GM21576 (cell line): Measurements from ENCODE around the gene GGT6.
"Not testable (repeated sequence)": the region's sequence is repeated elsewhere in the genome, so short reads cannot be mapped to it uniquely, and the experiment has no call there.

Experiments
- ATAC-seq: cut with Tn5 transposase; IDR thresholded peaks from one replicate; pipeline ENCODE4 v1.9.1; 2021; ENCODE audit warnings: mild to moderate bottlenecking, moderate library complexity; ENCODE audit not compliant: unreplicated experiment

The GGT6 gene, protein sequence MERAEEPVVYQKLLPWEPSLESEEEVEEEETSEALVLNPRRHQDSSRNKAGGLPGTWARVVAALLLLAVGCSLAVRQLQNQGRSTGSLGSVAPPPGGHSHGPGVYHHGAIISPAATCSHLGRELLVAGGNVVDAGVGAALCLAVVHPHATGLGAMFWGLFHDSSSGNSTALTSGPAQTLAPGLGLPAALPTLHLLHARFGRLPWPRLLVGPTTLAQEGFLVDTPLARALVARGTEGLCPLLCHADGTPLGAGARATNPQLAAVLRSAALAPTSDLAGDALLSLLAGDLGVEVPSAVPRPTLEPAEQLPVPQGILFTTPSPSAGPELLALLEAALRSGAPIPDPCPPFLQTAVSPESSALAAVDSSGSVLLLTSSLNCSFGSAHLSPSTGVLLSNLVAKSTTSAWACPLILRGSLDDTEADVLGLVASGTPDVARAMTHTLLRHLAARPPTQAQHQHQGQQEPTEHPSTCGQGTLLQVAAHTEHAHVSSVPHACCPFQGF

DNA sequence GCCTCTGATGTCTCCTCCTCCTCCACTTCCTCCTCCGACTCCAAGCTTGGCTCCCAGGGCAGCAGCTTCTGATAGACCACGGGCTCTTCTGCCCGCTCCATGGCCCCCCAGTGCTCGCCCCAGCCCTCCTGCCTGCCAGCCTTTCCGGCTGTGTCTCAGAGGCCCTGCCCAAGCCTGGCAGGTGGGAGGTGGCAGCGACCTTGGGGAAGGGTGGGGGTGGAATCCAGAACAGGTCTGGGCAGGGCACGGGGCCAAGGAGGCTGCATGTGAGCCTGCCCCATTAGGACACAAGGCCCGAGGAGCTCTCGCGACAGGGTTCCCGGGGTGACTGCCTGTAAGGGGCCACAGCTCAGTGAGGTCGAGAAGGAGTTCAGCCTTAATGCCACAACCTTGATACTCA is at the start of gene GGT6:
GGT6 (minus strand) TSS at position 157 of the 400 bp plus-strand sequence; CDS start at position 101, 56 bp downstream.
- no peak for ATAC-seq

DNA sequence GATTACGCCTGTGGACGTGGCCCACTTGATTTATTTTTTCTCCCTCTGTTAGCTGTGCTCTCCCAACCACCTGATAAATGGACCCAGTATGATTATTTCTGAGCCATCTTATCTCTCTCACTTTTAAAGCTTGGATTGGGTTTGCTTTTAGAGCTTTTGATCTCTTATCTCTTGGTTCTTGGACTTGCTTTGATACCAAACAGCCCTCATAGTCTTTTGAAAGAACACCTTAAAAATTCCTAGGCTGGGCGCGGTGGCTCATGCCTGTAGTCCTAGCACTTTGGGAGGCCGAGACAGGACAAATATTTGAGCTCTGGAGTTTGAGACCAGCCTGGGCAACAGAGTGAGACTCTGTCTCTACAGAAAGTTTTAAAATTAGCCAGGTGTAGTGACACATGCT is 49.8 kb upstream of the GGT6 start:
- ATAC-seq: no peak

DNA sequence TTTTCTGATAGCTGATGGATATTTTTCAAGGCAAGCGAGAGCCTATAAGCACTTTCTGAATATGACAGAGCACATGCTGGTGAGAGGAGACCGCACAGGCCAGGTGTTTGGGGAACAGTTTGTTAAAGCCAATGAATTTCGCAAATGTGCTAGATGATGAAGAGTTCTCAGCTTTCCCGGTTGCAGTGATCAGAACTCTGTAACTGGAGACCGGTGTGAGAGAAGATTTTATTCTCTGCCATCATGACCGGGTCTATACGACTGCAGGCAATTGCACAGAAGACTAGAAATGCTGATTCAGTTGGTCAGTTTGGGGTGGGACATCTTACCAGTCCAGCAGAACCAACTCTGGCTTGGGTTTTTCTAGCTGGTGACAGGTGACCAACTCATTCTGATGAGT is 49.4 kb upstream of the GGT6 start:
- no peak for ATAC-seq

DNA sequence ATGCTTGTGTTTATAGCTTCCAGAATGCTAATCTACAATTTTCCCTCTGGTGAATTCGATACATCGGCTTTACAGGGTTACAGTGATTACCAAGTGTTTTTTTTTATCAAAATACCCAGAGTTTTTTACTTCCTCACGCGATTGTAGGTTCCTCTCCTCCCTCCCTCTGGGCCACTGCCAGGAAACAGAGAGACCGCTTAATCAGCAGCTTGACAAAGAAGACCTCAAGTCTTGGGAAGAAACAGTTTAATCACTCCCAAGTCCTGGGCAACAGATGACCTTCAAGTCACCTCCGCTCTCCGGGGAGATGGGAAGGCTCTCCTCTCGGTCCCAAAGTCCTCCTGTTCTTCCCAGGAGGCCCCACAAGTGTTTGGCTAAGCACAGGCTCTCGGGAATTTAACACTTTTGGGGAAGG is 47.4 kb upstream of the GGT6 start:
- ATAC-seq: no peak

DNA sequence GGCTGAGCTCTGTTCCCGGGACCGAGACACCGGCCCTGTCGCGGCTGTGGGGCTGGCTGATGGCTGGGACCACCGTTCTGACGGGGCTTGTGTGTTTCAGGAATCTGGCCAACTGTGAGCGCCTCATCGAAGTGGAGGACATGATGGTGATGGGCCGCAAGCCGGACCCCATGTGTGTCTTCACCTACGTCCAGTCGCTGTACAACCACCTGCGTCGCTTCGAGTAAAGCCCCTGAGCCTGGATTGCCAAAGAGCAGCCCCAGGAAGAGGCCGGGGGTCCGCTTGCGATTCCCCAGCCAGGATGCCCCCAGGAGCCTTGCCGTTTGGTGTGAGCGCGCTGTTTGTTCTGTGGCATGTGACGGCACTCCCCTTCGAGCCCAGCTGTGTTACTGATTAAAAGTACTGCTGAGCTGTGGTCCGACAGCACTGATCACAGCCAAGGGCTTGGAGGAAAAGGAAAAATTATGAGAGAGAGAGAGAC is 46.9 kb upstream of the GGT6 start:
- no peak for ATAC-seq

DNA sequence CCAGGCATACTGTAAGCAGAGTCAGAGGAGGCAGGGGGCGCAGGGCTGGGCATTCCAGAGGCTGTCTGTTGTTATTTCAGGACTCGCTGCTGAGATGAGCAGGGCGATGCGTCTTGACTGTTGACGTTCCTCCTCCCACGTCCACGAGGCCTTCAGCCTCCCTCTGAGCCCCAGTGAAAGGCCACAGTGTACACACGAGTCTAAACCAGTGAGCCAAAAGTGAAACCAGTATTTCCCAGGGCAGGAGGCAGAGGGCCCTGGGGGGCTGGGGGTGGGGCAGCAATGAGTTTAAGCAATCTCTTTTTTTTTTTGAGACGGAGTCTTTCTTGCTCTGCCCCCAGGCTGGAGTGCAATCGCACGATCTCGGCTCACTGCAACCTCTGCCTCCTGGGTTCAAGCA is 45.4 kb upstream of the GGT6 start:
- no peak for ATAC-seq

DNA sequence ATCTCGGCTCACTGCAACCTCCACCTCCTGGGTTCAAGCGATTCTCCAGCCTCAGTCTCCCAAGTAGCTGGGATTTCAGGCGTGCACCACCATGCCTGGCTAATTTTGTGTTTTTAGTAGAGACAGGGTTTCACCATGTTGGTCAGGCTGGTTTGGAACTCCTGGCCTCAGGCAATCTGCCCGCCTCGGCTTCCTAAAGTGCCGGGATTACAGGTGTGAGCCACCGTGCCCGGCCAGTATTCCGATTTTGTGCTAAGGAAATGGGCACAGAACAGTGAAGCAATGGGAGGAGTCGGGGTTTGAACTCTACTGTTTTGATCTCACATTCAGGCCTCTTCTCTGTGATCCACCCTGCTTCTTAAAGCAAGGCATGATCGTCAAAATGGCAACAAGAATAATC is 44.4 kb upstream of the GGT6 start:
- ATAC-seq: not testable (repeated sequence)

DNA sequence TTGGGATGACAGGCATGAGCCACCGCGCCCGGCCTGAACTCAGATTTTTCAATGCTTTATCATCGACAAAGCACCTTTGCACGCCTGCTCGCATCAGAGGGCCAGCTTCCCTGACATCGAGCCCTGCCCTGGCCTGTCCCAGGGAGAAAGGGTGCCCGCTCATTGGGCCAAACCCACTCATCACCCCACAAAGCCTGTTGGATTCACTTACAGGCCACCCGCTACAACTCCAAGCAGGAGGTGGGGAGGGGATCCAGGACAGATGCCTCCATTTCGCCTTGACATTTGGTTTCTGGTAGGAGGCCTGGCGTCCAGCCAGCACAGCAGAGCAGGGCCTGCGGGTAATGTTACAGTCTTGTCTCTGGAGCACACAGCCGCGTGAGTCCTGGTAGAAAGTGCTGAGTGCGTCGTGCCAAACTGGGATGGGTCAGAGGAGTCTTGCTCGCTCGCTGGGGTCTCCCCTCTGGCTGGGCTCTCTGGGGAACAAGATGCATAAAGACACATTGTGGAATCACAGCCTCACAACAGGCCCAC is 43.8 kb upstream of the GGT6 start:
- no peak for ATAC-seq

DNA sequence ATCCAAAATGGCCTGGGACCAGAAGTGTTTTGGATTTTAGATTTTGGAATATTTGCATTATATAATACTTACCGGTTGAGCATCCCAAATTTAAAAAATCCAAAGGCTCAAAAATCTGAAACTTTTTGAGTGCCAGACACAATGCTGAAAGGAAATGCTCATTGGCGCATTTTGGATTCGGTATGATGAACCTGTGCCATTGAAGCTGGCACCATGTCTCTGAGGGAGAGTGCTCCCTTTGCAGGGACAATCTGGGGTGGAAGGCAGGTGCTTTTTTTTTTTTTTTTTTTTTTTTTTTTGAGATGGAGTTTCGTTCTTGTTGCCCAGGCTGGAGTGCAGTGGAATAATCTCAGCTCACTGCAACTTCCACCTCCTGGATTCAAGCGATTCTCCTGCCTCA is 41.7 kb upstream of the GGT6 start:
- ATAC-seq: no peak

DNA sequence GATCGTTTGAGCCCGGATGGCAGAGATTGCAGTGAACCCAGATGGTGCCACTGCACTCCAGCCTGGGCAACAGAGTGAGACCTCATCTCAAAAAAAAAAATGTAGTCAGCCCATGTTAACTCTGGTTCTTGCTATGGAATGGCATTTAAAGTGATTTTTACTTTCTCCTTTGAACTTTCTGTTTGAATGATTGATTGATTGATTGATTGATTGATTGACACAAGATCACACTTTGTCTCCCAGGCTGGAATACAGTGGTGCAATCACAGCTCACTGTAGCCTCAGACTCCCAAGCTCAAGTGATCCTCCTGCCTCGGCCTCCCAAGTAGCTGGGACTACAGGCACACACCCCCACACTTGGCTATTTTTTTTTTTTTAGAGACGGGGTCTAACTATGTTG is 40.9 kb upstream of the GGT6 start:
- ATAC-seq: no peak

DNA sequence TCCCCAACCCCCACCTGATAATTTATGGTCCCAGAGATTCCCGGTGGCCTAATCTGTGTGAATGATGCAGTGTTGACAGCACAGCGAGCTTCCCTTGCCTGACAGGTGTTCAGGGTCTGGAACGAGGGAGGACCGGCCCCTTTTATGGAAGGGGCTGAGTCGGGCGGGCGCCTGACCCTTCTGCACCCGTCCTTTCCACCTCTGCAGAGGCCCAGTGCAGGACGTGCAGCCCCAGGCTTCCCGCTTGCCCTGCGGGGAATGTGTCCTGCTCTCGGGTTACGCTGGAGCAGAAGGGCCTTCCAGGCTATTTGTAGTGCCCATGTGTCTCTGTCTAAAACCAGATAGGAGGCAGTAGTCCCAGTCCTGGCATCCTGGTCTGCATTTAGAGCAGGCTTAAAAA is 40.2 kb upstream of the GGT6 start:
- no peak for ATAC-seq

DNA sequence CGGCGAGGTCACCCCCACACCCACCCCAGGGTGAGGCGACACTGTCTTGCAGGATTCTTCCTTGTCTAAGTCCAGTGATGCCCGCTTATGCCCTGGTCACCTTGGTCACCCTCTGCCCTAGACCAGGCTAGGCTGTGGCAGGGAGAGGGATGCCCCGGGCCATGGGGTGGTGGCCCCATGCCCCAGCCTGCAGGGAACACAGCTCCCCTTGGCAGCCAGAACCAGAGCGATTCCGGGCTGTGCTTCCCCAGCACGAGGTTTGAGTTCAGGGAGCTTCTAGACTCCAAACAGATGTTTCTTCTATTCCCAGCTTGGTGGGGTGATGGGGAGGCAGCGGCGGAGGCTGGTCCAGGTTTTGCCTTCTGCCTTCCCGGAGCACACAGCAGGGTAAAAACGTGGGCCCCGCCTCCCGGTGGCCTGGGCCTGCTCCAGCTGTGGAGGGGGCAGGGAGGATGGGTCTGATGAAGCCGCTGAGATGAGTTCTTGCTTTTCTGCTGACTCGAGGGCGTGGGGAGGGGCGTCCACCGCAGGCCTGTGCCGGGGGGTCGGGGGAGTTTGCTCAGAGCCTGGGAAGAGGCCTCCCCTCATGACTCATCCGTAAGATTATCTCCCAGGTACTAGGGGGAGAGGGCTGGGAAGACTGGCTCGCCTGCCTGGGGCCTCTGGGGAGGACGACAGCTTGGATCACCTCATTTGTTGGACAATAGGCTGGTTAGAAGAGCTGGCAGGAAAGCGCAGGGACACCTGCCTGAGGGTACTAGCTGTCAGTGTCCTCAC is 39.3 kb upstream of the GGT6 start:
- ATAC-seq: no peak

DNA sequence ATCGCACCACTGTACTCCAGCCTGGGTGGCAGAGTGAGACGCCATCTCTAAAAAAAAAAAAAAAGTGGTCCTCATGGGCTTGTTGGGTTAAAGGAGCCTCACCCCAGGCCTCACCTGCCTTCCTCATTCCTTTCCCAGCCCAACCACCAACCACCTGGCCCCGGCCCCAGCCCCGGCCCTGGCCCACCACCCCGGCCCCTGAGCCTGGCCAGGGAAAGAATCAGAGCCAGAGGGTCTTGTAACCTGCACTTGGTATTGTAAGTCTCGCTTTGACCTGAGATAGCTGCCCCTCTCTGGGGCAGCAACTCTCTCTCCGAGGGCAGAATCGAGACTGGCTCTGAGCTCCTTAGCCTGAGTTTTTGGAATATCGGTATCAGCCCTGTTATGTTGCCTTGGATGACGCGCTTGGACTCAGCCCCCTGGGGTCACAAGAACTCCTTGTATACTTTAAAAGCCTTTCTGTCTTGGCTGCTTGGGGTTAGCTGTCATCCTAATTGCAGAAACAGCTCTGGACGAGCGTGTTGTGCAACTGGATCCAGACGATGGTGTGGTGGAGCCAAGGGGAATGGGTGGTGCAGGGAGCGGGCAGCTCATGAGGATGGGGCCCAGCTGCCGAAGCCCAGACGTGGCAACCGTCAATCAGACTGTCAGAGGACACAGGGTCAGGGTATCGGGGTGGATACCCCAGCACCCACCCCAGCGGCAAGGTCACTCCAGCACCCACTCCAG is 38.6 kb upstream of the GGT6 start:
- no peak for ATAC-seq

DNA sequence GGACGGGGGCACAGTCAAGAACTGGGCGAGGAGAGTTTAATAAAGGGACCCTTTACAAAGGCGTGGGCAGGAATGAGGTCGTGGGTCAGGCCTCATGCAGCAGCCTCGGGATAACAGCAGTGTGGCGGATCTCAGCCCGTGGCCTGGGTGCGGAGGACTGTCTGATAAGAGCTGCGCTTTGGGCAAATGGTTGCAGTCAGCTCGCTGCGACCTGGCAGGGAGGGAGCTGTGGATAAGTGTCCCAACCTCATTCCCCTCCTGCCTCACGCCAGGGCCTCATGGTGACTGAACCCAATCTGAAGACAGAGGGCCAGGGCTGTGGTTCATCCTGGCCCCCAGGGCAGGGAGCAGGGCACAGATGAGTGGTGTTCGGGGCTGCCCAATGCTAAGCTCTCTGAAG is 37.6 kb upstream of the GGT6 start:
- no peak for ATAC-seq

DNA sequence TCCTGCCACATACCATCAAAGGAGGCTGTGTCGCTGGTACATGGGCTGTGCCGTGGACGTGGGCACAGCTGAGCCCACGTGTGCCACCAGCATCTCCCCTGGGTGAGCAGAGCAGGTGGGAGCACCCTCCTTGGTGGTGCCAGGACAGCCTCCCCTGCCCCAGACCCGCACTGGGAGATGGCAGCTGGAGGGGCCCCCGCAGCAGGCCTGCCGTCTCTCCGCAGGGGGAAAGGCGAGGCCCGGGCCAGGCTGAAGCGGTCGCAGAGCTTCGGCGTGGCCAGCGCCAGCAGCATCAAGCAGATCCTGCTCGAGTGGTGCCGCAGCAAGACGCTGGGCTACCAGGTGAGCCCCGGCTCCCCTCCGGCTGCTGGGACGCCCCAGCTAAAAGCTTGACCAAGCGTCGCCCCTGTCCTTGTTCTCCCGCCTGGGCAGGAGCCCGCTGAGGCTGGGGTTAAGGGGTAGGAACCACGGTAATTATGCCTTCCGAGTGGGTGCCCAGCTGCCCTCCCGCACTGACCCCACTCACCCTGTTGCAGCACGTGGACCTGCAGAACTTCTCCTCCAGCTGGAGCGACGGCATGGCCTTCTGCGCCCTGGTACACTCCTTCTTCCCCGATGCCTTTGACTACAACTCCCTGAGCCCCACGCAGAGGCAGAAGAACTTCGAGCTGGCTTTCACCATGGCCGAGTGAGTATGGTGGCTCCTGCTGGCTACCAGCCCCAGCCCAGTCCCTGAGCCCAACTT is 36.4 kb upstream of the GGT6 start:
- no peak for ATAC-seq

DNA sequence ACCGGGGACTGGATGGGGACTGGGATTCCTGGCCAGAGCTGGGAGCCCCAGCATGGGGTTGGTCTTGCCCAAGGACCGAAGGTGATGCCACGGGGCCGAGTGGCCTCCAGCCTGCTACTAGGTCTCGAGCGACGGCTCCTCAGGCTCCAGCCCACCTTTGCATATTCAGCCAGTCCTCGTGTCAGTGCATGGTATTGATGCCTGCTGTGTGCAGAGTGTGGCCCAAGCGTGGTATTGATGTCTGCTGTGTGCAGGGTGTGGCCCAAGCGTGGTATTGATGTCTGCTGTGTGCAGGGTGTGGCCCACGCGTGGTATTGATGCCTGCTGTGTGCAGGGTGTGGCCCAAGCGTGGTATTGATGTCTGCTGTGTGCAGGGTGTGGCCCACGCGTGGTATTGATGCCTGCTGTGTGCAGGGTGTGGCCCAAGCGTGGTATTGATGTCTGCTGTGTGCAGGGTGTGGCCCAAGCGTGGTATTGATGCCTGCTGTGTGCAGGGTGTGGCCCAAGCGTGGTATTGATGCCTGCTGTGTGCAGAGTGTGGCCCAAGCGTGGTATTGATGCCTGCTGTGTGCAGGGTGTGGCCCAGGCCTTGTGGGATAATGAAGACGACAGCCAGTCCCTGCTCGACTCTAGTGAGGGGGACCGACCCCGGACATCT is 35.4 kb upstream of the GGT6 start:
- not testable (repeated sequence) for ATAC-seq

DNA sequence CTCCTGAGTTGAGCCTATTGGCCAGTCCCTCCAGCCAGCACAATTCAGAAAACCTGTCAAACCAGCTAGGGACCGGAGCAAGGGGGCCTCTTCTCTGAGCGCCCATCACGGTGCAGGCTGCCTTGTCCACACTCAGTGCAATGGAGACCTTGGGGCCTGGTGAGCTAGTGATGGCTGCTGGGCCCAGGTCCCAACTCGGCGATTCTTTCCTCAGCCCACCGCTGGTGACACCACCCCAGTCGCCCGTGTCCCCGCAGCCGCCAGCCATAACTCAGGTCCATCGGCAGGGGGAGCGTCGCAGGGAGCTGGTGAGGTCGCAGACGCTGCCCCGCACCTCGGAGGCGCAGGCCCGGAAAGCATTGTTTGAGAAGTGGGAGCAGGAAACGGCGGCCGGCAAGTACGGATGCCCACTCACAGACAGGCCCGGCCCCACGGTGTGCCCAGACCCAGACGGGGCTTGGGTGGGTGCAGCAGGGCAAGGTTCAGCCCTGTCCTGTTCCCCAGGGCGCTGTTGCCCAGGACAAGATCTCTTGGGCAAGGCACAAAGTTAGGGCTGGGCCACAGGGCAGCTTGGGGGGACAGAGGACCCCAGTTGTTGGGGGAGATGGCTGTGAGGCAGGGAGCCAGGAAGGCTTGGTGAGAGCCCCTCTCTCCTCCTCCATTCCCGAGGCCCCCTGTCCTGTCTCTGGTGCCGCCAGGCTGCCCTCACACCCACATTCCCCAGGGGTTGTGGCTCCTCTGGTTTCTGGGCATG is 34.7 kb upstream of the GGT6 start:
- ATAC-seq: no peak

DNA sequence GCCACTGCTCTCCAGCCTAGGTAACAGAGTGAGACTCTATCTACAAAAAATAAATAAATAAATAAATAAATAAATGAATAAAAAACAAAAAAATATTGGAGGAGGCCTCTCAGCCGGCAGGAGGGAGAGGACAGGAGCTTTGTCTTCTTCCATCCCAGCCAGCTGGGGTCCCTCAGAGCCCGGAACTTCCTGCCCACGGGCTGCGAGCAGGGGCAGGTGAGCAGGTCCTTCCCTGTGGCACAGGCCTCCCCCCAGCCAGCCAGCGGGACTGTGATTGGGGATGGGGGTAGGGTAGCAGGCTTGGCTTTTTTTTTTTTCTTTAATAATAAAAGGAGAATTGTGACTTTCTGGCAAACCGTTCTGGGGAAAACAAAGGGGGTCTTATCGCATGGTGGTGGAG is 34.0 kb upstream of the GGT6 start:
- ATAC-seq: no peak

DNA sequence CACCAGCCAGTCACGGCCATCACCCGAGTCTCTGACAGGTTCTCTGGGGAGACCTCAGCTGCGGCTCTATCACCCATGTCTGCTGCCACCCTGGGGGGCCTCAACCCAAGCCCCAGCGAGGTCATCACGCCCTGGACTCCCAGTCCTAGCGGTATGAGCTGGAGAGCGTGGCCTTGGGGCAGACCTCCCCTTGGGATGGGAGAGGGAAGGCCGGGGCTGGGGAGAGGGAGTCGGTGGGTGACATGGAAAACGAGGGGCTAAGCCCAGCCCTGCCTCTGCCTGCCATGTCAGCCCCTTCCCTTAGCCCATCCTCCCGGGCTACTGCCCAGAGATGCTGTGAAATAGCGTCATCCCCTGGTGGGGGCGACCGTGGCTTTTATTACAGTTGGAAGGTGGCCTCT is 32.6 kb upstream of the GGT6 start:
- ATAC-seq: no peak
